ENCODE measurements around the gene HERPUD2.
"Not testable (repeated sequence)": the region's sequence is repeated elsewhere in the genome, so short reads cannot be mapped to it uniquely, and the experiment has no call there.

HERPUD2 gene

DNA sequence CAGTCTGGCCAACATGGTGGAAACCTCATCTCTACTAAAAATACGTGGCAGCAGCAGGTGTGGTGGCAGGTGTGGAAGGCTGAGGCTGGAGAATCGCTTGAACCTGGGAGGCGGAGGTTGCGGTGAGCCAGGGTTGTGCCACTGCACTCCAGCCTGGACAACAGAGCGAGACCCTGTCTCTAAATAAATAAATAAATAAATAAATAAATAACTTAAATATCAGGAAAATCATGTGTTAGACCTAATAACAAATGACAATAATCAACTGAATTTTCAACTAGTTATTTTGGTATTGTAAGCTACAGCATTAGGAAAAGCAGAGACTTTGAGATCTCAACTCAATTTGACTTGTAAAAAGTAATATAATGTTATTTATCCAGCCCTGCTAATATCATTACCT is 9.2 kb downstream of the HERPUD2 start:
- no peak for DNase-seq (ENCODE audit: low read depth)
- TF ChIP-seq, protein P1, sequence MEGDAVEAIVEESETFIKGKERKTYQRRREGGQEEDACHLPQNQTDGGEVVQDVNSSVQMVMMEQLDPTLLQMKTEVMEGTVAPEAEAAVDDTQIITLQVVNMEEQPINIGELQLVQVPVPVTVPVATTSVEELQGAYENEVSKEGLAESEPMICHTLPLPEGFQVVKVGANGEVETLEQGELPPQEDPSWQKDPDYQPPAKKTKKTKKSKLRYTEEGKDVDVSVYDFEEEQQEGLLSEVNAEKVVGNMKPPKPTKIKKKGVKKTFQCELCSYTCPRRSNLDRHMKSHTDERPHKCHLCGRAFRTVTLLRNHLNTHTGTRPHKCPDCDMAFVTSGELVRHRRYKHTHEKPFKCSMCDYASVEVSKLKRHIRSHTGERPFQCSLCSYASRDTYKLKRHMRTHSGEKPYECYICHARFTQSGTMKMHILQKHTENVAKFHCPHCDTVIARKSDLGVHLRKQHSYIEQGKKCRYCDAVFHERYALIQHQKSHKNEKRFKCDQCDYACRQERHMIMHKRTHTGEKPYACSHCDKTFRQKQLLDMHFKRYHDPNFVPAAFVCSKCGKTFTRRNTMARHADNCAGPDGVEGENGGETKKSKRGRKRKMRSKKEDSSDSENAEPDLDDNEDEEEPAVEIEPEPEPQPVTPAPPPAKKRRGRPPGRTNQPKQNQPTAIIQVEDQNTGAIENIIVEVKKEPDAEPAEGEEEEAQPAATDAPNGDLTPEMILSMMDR (IDR thresholded peaks at IDR 0.05; ENCODE audit: control insufficient read depth, extremely low read depth, insufficient read depth) = no peak

DNA sequence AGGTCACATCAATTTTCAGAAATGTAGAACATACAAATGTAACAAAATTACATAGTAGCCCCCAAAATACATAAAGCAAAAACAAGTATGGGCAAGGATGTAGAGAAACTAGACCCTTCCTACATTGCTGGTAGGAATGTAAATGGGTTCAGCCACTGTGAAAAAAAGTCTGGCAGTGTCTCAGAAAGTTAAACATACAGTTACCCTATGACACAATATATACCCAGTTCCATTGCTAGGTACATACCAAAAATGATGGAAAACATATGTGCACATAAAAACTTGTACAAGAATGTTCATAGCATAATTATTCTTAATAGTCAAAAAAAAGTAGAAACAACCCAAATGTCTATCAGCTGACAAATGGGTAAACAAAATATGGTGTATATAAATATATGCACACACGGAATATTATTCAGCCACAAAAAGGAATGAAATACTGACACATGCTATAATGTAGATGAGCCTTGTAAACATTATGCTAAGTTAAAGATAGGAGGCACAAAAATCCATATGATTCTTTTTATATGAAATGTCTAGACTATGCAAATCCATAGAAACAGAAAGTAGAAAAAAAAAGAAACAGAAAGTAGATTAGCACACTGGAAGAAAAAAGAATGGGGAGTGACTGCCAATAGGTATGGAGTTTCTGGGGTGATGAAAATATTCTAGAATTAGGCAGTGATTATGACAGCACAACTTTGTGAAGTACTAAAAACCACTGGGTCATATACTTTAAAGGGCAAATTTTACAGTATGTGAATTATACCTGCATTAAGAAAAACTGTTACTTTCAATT is 13.5 kb downstream of the HERPUD2 start:
- no peak overlapping the region for H3K4me3 ChIP-seq (ENCODE audit: low read depth, low read length)
- DNase-seq (ENCODE audit: low read depth) = no peak
- TF ChIP-seq, protein P1 (IDR thresholded peaks at IDR 0.05; ENCODE audit: control insufficient read depth, extremely low read depth, insufficient read depth) = no peak

More for the DNA sequence above, 9.2 kb downstream of the HERPUD2 start:
- H3K4me3 ChIP-seq (ENCODE audit: low read depth, low read length) = no peak overlapping the region

DNA sequence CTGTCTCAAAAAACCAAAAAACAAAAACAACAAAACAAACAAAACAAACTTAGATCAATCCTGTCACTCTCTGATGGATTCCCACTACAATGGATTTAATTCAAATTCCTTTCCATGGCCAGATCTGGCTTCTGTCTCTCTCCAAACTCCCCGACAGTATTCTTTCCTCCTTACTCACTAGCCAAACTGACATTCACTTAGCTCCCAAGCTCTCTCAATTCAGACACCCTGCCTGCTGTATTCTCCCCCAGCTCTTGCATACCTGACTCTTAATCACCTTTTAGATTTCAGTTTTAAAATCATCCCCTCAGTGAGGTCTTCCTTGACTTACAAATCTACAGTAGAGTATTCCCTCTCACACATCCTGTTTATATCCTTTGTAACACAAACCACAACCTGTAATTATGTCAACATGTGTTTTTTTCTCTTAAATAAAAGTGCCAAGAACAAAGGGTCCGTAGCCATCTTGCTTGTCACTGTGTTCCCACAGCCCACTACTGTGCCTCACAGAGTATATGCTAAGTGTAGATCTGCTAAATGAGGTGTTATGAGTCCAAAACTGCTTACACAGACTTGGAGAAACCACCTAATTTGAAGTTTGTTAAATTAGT is 14.4 kb downstream of the HERPUD2 start:
- no peak overlapping the region for H3K4me3 ChIP-seq (ENCODE audit: low read depth, low read length)
- TF ChIP-seq, protein P1 (IDR thresholded peaks at IDR 0.05; ENCODE audit: control insufficient read depth, extremely low read depth, insufficient read depth) = no peak
- DNase-seq (ENCODE audit: low read depth) = no peak

DNA sequence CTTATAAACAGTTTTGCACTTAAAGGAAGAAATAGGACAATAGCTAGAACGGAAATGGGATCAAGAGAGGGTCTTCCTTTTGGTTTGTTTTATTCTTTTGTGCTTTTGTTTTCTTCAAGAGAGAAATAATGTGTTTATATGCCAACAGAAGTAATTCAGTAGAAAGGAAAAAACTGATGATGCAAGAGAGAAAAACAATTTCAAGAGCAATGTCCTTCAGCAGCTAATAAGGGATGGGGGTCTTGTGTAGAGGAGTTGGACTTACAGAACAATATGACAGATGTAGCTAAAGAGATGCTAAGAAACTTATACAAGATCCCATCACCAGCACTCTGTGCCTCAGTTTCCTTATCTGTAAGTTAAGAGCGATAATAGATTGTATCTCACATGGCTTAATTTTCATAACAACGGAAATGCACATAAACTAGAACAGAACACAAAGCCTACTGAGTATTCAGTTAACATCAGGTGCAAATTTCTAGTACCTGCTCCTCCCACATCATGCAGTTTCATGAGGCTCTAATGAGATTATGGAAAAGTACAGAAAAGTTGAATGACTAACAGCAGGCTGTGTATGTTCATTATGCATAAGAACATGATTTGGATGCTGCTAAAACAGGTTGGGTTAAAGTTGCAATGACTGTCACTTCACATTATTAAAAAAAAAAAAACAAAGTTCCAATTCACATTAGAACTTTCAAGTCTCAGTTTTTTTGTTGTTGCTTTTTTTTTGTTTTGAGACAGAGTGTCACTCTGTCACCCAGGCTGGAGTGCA is 17.2 kb downstream of the HERPUD2 start:
- TF ChIP-seq, protein P1 (IDR thresholded peaks at IDR 0.05; ENCODE audit: control insufficient read depth, extremely low read depth, insufficient read depth) = no peak
- DNase-seq (ENCODE audit: low read depth) = no peak
- no peak overlapping the region for H3K4me3 ChIP-seq (ENCODE audit: low read depth, low read length)

DNA sequence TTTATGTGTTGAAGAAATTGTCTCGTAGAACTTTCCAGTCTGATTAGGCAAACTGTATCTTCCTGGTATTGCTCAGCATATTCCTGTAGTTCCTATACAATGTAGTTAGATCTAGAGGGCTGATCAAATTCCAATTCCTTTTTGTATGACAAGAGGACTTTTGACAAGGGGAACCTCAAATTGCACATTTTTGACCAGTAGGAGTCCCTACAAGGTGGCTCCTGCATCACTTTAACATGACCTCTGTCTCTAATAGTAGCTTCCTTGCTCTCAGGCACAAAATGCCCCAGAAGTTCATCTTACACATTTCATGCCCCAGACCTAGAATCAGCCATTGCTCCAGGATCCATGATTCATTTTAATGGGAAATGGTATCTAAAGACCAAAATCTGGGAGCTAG is 18.7 kb downstream of the HERPUD2 start:
- no peak for DNase-seq (ENCODE audit: low read depth)
- TF ChIP-seq, protein P1 (IDR thresholded peaks at IDR 0.05; ENCODE audit: control insufficient read depth, extremely low read depth, insufficient read depth) = no peak
- H3K4me3 ChIP-seq (ENCODE audit: low read depth, low read length) = no peak overlapping the region

DNA sequence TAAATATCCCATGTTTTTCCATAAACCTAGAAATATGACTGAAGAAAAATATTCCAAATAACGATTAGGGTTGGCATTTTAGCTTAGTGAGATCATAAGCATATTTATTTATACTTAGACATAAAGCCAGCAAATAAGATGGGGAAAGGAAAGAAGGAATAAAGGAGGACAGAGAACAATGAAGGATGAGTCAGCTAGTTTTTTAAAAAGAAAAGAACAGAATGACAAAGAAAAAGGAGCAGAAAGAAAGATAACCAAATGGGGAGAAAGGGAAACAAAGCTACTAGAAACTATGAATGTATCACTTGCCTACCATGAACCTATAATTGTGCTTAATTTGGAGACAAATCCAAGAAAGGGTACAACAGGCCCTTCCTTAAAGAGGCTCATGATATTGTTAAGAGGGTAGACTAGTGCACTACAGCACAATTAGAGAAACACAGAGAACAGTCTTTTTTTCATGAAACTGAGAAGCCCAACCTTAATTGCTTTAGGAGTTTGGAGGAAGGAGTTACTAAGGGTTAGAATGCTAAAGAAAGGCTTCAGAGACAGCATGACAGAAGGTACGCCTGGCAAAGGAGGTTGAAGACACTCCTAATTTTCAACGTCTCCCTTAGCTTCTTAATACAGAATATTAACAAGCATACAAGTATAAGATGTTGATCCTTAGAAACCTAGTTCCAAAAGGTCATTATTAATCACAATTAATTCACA is 23.9 kb downstream of the HERPUD2 start:
- no peak for DNase-seq (ENCODE audit: low read depth)
- H3K4me3 ChIP-seq (ENCODE audit: low read depth, low read length) = no peak overlapping the region
- TF ChIP-seq, protein P1 (IDR thresholded peaks at IDR 0.05; ENCODE audit: control insufficient read depth, extremely low read depth, insufficient read depth) = no peak

DNA sequence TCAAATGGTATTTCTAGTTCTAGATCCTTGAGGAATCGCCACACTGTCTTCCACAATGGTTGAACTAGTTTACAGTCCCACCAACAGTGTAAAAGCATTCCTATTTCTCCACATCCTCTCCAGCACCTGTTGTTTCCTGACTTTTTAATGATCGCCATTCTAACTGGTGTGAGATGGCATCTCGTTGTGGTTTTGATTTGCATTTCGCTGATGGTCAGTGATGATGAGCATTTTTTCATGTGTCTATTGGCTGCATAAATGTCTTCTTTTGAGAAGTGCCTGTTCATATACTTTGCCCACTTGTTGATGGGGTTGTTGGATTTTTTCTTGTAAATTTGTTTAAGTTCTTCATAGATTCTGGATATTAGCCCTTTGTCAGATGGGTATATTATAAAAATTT is 34.5 kb downstream of the HERPUD2 start:
- not testable (repeated sequence) for DNase-seq (ENCODE audit: low read depth); H3K4me3 ChIP-seq (ENCODE audit: low read depth, low read length)

Measured in LNCaP clone FGC (cell line).